Breast epithelium (tissue), 4 donors: Measurements from ENCODE around the gene TATDN2. TPM values are rescaled to one million over a fixed set of nuclear protein-coding genes. Genes with fewer than 3 reads are reported as not detected.
"Not testable (repeated sequence)": the region's sequence is repeated elsewhere in the genome, so short reads cannot be mapped to it uniquely, and the experiment has no call there.

ENCODE experiments used
- DNase-seq, 2 donors: peaks; one replicate each; pipeline ENCODE4 v3.0.0-alpha.2; 2019; ENCODE audit warnings: low spot score in 2 of 2
- H3K27ac ChIP-seq, 2 donors: fragments of 200-600 bp; sonication (generic) in 1 of 2; one replicate each; pipeline ENCODE4 v1.5.1; 2016 to 2019; ENCODE audit warnings: mild to moderate bottlenecking in 1 of 2
- H3K27me3 ChIP-seq, 2 donors: fragments of 200-600 bp; sonication (generic) in 1 of 2; one replicate each; pipeline versions ENCODE4 v1.5.1 to v1.6.0; 2017 to 2019; ENCODE audit warnings: control low read depth in 1 of 2, mild to moderate bottlenecking in 1 of 2
- H3K36me3 ChIP-seq: fragments of 200-600 bp; one replicate; pipeline ENCODE4 v1.5.1; 2019
- H3K4me1 ChIP-seq, 2 donors: fragments of 200-600 bp; sonication (generic); one replicate each; pipeline ENCODE4 v1.5.1; 2016 to 2019; ENCODE audit warnings: control low read depth in 1 of 2
- H3K4me3 ChIP-seq, 3 donors: fragments of 200-600 bp; sonication (generic); 1 replicate in 2 of 3; 2 replicates in 1 of 3; pipeline ENCODE4 v1.5.1; 2016 to 2019; ENCODE audit warnings: mild to moderate bottlenecking in 3 of 3, moderate library complexity in 2 of 3
- H3K9me3 ChIP-seq, 2 donors: fragments of 200-600 bp; sonication (generic) in 1 of 2; one replicate each; pipeline ENCODE4 v1.5.1; 2016 to 2019; ENCODE audit warnings: control low read depth in 1 of 2
- CTCF ChIP-seq, 3 donors: fragments of 450-650 bp; IDR thresholded peaks; one replicate each; pipeline ENCODE4 v1.5.1; 2016 to 2017; ENCODE audit warnings: antibody characterized with exemption in 3 of 3, mild to moderate bottlenecking in 3 of 3, moderate library complexity in 3 of 3
- POLR2A ChIP-seq: fragments of 450-650 bp; IDR thresholded peaks from one replicate; pipeline ENCODE4 v1.6.1; 2016; ENCODE audit warnings: antibody characterized with exemption, mild to moderate bottlenecking, moderate library complexity
- POLR2AphosphoS5 ChIP-seq, 3 donors: sonication (generic); formaldehyde crosslinking; IDR thresholded peaks; one replicate each; pipeline ENCODE4 v1.6.1; 2017; ENCODE audit warnings: antibody characterized with exemption in 3 of 3
- intact Hi-C: fragments of 100-400 bp; cut with DNase I; formaldehyde crosslinking; loops from one replicate; pipeline ENCODE4 v1.15.1; 2023; ENCODE audit warnings: low total_unique reads
- total RNA-seq, 3 donors: library from RNA; depleted of rRNA; stranded (reverse); fragments of >200 nt; gene quantifications; one replicate each; pipeline ENCODE4 v1.1.0, GENCODE V29; 2016

The TATDN2 gene
- total RNA-seq, 3 donors from 2014 or later, result 14.6 to 19.3 (median 18.7) TPM

- Histone ChIP-seq H3K4me1 (no peaks in the 10 kb centered on the region), H3K27me3 (no peaks in the 10 kb centered on the region), H3K27ac (no peak overlapping the region), H3K9me3 (no peaks in the 10 kb centered on the region), H3K4me3 (no peak overlapping the region), H3K36me3 (no peaks in the 10 kb centered on the region)
- intact Hi-C loops, result no loop called here
- DNase-seq, result no peak
- TF ChIP-seq POLR2A, result no peak
- TF ChIP-seq POLR2AphosphoS5 (IDR thresholded peaks at IDR 0.05), result no peak
- TF ChIP-seq CTCF (IDR thresholded peaks at IDR 0.05), result no peak
Observed at GRCh38 chr3:10262027-10262426, 13.8 kb downstream of the TATDN2 start.

GRCh38 chr3:10263646-10264363 lies 15.5 kb downstream of the TATDN2 start:
- Histone ChIP-seq H3K27me3 (no peaks in the 10 kb centered on the region), H3K4me1 (no peaks in the 10 kb centered on the region), H3K36me3 (no peaks in the 10 kb centered on the region), H3K9me3 (no peaks in the 10 kb centered on the region), H3K27ac (peak overlapping the region; percentile 27 to 39), H3K4me3 (peak overlapping the region in 1 of 3 donors; percentile 27)
- no peak for TF ChIP-seq POLR2A
- TF ChIP-seq CTCF (IDR thresholded peaks at IDR 0.05), result peak in 2 of 3 donors; percentile 27 to 52
- intact Hi-C loops, result no loop called here
- DNase-seq, result no peak

GRCh38 chr3:10265833-10266232 lies 17.6 kb downstream of the TATDN2 start:
- H3K27me3 ChIP-seq, result no peaks in the 10 kb centered on the region
- no peaks in the 10 kb centered on the region for H3K9me3 ChIP-seq
- DNase-seq, result no peak
- TF ChIP-seq CTCF (IDR thresholded peaks at IDR 0.05) (no peak), POLR2AphosphoS5 (IDR thresholded peaks at IDR 0.05) (no peak), POLR2A (no peak)
- H3K27ac ChIP-seq, result no peak overlapping the region
- no peaks in the 10 kb centered on the region for H3K36me3 ChIP-seq
- intact Hi-C loops, result no loop called here
- H3K4me3 ChIP-seq, result no peak overlapping the region
- H3K4me1 ChIP-seq, result no peaks in the 10 kb centered on the region

- DNase-seq, H3K27ac ChIP-seq, H3K36me3 ChIP-seq, intact Hi-C loops, H3K9me3 ChIP-seq, H3K4me1 ChIP-seq, H3K27me3 ChIP-seq, H3K4me3 ChIP-seq: not testable (repeated sequence)
Observed at GRCh38 chr3:10266936-10267335, 18.7 kb downstream of the TATDN2 start.

- H3K4me1 ChIP-seq, result no peaks in the 10 kb centered on the region
- no peaks in the 10 kb centered on the region for H3K27me3 ChIP-seq
- no peak for DNase-seq
- no peaks in the 10 kb centered on the region for H3K9me3 ChIP-seq
- no peak for TF ChIP-seq CTCF (IDR thresholded peaks at IDR 0.05)
- no peak for TF ChIP-seq POLR2AphosphoS5 (IDR thresholded peaks at IDR 0.05)
- TF ChIP-seq POLR2A, result no peak
- H3K27ac ChIP-seq, result no peak overlapping the region
- no peak overlapping the region for H3K4me3 ChIP-seq
- intact Hi-C loops, result no loop called here
- H3K36me3 ChIP-seq, result no peaks in the 10 kb centered on the region
Observed at GRCh38 chr3:10268116-10268515, 19.9 kb downstream of the TATDN2 start.
